HG02852 (cell line): ENCODE results near the gene KIAA0930.

Experiments
- ATAC-seq: cut with Tn5 transposase; IDR thresholded peaks from one replicate; pipeline ENCODE4 v1.9.1; 2021; ENCODE audit warnings: mild to moderate bottlenecking, moderate library complexity; ENCODE audit not compliant: unreplicated experiment

KIAA0930 gene

DNA sequence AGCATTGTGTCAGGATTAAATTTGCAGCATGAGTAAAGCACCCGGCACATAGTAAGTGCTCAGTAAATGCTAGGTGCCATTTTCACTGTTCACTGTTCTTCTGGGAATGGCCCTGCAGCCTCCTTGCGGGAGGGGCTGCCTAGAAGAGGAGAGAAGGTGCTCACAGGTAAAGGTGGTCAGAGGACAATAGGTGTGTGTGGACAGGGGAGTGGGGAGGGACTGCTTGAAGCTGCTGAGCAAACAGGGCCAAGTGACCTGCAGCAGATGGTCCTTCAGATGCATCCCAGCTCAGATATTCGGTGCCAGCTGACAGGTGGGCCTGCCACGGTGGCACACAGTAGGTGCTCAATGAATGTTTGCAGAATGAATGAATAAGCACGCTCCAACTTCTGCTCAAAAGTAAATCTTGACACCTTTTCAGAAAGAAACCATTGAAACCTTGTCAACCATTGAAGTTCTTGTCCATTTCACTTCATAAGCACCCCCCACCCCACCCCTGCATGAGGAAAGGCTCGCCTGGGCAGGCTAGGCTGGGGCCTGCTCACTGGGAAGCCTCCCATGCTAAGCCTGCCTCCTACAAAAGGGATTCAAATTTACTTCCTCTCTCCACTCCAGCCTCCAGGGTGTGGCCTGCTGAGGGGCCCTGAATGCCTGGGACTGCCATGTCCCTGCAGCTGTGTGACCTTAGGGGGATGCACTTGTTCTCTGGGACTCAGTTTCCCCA is 1.6 kb downstream of the KIAA0930 start:
- ATAC-seq, result no peak

DNA sequence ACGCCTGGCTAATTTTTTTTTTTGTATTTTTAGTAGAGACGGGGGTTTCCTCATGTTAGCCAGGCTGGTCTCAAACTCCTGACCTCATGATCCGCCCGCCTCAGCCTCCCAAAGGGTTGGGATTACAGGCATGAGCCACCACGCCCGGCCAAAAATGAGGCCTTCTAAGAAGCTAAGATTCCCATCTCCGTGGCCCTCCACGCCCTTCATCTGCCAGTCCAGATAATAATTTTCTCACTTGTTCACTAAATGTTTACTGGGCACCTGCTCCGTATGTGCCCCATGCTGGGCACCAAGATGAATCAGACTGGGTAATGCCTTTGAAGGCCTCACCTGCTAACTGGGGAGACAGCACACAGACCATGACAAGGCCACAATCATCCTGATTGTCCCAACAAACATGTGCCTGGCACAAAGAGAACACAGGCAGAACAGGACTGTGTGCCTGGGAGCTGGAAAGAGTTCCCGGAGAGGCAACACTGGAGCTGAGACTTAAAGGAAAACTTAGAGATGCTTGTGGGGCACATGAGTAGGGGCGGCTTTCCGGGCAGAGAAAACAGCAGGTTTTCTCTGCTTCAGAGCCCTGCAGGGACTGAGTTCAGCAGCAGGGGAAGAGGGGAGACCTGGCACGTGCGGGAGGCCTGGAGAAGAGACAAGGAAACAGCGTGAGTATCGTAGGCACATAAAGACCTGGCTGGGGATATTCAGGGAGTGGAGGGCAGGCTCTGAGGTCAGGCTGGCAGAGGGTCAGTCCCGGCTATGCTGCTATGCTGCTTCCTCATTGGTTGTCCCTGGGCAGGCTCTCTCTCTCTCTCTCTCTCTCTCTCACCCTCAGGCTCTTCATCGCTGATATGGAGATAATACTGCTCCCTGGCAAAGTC is 2.4 kb downstream of the KIAA0930 start:
- ATAC-seq, result no peak

DNA sequence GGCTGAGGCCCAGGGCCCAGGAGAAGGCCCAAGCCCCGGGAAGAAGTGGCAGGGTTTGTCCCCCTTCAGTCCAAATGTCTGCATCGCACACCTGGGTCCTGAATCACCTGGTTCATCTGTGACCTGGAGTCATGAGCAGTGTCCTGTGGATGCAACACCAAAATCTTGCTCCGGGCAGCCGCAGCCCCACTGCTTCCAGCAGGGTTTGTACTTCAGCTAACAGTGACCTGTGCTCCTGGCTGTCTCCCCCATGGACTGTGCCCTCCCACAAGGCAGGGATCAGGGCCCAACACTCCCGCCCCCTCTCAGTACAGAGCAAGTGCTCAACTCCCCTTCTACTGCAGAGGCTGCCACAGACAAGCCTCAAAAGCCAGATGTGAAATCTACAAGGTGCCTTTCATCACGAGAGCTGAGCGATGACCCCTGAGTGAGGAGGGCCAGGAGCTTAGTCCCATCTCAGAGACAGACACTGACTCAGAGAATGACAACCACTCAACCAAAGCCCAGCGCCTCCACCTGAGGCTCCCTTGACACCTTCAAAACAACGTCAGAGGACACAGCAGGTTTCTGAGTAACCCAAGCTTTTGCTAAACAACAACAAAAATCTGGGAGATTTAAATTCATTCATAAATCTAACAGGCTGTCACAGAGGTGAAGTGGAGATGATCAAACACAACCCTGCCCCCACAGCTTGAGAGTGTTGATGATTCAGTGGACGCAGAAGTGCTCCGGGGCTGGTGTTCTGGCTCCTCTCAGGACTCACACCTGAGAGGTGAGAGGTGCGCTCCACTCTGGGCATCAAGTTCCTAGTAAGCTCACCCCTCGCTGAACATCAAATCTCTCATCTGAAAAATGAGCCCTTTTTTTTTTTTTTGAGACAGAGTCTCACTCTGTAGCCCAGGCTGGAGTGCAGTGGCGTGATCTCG is 3.4 kb downstream of the KIAA0930 start:
- no peak for ATAC-seq

DNA sequence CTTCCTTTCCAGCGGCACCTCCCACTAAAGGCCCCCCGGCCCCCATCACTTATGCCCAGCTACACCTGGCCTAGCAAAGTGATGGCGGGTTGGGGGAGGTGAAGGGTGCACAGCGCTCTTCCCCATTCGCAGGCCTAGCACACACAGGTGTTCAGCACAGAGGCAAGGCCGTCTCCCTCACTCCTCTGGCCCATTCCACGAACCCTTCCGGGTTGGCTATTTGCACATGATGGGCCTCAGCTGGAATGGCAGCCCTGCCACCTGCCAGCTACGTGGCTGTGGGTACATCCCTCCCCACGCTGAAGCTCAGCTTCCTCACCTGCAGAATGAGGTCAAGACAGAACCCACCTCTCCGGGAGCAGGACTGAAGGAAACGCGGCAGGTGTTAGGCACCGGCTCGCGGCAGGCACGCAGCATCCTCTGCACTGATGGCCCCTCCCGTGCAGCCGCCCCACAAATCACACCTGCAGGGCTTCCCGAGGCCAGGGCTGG is 4.8 kb downstream of the KIAA0930 start:
- ATAC-seq, result peak; percentile 14

DNA sequence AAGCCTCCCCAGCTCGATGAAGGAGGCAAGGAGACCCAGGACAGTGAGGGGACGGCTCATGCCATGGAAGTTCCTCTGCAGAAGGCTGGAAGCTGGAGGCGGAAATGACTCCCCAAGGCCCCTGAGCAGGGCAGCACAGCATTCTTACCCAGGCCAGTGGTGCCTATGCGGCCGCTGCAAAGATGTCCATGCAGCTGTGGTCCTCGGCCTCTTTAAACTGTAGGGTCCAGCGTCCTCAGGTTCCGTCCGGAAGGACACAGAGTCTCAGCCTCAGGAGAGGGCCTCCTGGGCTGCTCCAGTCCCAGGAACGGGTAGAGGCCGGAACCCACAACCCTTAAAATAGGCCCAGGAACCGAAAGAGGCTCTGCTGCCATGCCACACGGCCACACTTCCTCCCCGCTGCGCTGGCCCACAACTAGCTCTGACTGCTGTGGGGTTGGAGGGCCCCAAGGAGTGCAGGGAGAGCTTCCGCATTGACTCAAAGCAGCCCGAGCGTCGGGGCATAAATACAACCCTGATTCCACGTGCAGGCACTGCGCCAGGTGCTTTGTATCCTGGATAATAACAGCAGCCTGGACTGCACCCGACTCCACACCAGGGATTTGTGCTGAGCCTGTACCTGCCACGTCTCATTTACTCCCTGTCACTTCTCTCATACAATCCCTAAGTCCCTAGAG is 5.5 kb downstream of the KIAA0930 start:
- peak; percentile 59 for ATAC-seq

DNA sequence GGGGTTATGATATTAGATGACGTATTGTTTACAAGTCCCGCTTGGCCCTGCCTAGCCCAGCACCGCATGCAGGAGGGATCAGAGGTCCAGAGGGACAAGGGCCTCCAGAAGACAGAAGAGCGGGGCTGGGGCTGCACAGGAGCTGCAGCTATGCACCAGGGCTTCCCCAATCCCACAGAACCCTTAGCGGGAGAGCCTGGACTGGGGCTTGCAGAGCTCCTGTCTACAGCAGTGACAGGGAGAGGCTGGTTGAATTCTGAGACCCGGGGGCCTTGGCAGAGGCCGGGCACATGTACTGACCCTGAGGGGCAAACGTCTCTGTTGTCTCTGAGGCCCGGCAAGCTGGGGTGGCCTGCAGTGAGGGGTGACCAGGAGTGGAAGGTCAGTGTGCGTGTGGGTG is 6.9 kb downstream of the KIAA0930 start:
- ATAC-seq, result no peak

DNA sequence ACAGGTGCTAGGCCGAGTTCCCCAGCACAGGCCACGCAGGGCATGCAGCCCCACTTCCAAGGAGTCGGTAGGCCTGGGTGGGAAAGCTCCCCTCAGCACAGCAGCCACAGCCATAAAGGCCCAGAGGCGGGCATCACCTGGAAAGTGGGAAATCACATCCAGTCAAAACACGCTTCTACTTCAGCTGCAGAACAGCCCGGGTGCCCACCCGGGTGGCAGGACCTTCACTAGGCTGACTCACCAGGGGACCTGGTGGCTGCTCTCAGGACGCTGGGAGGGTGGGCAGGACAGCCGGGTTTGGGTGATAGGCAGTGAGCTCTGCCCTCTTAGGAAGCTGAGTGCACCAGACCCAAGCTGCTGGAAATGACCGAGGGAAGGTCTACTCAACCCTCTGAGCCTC is 7.3 kb downstream of the KIAA0930 start:
- ATAC-seq, result no peak

DNA sequence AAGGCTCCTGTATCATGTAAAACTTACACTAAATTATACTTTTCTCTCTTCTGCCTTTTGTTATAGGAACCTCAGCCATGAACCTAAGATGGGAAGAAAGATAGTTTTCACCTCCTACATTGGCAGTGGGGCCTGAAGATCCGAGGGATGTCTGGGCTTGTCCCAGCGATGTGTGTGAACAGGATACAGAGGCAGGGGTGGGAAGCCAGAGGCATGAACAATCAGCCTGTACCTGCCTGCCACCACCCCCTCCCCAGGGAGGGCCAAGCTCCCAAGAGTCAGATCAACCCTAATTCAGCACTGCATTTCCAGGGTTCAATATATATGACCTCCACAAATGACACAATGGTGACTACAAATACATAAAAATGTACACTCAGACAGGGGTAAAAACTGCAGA is 9.4 kb downstream of the KIAA0930 start:
- no peak for ATAC-seq

DNA sequence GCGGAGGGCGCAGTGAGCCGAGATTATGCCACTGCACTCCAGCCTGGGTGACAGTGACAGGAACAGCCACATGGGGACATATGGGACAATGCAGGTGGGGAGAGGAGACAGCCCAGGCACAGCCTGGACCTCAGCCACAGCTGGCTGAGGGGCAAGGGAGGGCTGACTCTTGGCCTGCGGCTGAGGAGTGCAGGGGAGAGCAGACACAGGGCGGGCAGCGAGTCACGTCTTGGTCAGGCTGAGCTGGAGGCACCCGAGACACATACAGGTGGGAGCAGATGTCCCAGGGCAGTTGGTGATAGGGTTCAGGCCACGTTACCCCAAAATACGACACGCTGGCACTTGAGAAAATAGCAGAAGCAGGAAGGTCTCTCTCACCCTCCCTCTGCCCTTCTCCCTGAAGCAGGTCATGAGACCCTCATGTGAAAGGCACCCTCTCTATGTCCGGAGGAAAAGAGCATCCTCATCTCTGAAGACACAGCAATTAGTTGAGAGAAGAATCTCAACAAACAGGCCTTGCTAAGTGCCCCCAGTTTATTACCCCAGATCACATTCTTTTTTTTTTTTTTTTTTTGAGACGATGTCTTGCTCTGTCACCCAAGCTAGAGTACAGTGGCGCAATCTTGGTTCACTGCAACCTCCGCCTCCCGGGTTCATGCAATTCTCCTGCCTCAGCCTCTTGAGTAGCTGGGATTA is 10.5 kb downstream of the KIAA0930 start:
- no peak for ATAC-seq

DNA sequence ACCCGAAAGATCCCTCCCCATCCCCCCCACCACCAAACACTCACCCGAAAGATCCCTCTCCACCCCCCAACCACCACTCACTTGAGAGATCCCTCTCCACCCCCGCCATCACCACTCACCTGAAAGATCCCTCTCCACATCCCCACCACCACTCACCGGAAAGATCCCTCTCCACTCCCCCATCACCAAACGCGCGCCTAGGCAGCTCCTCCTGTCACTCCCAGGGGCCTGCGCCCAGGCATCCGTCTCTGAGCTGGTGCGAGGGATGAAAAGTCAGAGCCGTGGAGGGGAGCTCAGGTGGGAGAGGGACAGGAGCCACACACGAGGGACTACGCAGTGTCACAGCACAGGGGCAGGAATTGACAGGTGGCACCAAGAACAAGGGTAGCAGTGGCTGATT is 11.5 kb downstream of the KIAA0930 start:
- no peak for ATAC-seq

DNA sequence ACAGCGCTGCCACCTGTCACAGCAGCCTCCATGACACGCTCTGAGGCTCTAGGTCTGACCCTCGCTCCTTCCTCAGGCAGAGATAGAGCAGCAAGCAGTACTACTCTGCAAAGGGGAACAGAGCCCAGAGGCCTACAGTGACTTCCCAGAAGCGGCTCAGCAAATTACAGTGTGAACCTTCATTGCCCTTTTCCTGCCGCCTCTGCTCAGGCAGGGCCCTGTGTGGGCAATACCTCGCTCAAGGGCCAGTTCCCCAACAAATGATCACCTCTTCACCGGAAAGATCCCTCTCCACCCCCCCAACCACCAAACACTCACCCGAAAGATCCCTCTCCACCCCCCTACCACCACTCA is 12.3 kb downstream of the KIAA0930 start:
- ATAC-seq, result no peak

DNA sequence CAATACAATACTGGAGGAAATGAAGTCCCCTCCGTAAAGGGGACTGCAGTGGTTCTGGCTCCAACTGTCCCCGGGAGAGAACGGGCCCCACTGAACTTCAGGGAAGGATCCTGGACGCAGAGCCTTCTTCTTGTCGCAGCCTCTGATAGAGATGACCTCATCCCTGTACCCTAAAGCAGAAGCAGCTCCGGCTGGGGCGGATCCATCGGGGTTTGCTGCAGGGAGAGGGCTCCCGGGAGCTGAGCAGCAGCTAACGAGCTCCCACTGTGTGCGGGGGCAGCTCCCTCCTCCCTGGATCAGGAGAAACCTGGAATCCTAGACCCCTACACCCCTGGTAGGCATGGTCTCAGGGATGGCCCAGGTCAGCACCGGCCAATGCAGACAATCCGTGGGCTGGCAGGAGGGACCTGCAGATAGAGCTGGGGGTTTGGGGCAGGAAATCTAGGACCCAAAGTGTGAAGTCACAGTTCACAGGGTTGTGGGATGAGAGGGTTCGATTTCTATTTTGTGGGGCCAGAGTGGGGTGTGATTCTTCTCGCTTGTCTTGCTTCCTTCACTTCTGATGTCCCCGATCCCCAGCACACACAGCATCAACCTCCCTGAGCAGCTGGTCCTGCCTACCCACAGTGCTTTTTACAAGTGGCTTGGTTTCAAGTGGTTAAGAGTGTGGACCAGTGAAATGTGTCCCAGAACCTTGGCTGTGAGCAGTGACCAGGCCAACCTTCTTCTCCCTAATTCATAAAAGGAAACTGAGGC is 12.9 kb downstream of the KIAA0930 start:
- ATAC-seq, result no peak

DNA sequence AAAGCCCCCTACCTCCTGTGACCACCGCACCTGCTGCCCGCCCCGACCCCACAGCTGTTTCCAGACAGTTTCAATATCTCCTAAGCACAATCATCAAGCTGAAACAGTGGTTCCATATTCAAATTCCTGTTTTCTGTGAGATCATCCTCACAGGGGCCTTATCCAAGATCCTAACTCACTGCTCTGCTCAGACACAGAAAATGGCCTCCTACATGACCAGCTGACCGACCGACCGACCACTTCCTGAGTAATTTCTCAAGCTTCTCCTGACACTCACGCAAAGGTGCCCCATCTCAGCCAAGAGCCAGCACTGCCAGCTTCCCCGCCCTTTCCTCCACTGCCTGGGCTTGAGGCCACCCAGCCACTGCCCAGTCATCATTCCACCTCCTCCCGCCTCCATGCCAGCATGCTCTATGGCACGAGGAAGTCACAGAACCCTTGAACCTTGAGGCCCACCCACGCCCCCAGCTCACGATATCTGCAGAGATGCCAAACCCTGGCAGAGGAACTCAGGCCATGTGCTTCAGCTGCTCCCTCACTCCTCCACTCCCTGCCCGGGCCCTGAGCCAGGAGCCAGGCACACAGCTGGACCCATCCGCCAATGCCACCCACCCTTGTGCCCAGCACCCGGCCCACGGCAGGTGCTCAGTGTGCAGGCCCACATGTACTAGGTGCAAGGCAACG is 14.0 kb downstream of the KIAA0930 start:
- ATAC-seq, result no peak

DNA sequence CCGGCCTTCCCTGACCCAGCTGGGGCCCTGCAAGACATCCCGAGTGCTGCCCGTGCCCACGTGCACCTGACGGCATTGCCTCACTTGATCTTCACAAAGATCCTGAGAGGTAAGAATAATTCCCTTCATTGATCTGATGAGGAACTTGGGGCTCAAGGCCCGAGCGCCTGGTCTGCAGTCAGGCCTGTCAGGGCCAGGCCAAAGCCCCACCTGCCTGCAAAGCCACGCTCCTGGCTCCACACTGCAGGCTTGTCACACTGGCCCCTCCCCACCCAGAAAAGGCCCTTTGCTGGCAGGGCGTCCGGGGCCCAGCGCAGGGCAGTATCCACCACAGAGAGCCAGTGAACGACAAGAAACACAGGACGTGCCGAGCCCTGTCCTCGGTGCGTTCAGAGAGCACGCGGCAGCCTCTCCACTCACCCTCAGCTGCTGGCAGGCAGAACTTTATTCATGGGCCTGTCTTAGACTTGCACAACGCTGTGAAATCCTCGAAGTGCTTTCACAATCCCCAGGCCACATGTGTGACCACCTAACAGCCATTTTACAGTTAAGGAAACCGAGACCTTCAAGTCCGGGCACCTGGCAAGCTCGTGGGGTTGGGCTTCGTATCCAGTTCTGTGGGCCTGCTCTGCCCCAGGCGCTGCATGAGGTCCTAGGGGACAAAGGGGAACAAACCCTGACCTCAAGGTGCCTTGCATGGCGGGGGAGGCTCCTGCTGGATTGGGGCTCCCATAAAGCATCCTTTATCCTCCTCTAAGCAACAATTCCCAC is 14.8 kb downstream of the KIAA0930 start:
- ATAC-seq, result no peak

DNA sequence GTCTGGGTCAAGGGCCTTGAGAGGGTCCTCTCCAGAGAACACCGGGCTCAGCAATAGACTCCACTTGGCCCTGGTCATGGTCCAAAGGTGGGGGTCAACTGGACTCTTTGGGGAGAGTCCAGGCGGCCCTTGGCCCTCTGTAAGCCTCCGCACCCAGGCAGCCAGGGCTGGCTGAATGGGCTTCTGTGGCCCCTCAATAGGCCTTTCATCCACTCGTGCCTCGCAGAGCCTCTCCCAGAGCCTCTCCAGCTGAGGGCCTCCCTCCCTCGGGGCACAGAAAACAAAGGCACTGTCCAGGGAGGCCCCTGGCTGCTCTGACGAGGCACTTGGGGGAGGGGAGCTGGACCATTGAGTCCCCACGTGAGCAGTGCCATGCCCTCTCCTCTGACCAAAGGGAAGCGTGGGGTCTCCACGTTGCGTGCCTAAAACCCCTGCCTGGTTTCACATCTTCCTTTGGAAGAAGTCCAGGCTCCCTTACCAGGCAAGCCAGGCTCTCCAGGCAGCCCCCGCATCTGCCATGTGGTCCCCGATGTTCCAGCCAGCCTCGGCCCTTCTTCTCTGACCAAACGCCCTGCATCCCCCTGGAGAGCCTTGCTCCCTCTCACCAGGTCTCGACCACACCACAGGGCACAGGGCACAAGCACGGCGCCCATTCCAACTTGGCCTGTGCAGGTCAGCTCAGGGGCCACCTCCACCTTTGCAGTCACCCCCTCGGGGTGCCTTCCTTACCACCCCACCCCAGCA is 15.5 kb downstream of the KIAA0930 start:
- ATAC-seq, result no peak

DNA sequence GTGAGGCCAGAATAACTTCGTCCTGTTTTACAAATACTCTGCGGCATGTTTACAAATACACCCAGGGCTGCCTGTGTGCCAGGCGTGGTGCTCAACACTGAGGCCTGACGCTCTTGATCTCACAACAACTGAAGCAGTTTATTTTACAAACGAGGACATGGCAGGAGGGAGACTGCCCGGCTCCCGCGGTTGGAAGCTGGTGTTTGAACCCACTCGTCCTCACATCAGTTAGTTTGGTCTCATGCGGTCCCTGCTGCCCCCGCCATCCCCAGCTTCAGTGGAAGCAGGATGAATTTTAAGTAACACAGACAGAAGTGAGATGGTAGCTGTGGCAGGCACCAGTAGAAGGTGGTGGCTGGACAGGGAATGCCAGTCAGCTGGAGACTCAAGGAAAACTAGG is 16.4 kb downstream of the KIAA0930 start:
- no peak for ATAC-seq
